HG02678 (cell line): Measurements from ENCODE around the gene RAB1A.

ENCODE experiments used
- ATAC-seq: cut with Tn5 transposase; IDR thresholded peaks from one replicate; pipeline ENCODE4 v1.9.1; 2021; ENCODE audit warnings: mild to moderate bottlenecking, moderate library complexity; ENCODE audit not compliant: unreplicated experiment

RAB1A gene

DNA sequence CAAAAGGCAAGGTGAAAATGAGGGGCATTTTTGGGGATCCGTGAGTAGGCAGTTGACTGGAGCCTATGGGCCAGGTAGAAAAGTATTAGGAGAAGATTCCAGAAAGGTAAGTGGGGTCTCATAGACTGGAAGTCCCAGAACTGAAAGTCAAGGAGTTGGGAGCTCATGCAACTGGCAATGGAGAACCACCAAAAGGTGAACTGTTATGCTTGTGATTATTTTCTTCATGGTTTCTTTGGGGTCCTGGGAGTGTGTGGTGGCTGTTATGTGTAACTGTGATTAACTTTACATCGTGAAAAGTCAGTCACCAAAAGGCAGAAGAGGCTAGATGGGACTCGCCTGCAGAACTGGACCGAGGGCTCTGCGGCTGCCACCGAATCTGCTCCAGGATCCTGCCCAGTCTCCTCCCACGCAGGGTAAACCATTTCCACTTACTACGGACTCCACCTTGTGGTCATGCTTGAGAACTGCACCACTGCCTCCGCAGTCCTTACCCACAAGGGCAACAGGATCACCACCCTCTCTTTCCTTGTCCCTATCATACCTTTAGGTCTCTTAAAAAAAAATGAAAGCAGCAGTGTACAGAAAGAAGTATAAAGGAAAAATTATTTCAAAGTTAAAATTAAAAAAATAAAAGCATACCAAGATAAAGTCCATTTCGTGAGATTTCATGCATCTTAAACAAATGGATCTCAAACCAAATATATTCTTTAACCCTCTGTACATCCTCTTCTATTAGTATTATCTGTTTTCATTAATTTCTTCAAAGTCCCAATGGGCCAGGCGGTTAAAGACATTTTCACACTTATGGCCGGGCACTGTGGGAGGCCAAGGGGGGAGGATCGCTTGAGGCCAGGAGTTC is 89.3 kb downstream of the RAB1A start:
- peak; percentile 77 for ATAC-seq

DNA sequence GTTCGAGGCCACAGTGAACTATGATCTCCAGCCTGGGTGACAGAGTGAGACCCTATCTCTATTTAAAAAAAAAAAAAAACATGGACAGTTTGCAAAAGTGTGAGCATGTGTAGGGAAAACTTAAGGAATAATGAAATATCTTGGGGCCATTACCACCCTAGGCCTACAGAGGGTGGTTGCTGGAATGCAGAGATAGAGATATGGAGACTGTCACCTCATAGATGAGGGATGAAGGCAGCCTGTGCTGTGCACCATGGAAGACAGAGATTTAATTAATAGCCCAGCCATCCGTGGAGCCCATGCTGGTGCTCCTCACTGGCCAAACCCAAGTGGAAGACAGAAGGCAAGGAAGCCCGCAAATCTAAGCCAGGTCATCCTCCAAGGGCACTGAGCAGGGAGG is 90.3 kb downstream of the RAB1A start:
- ATAC-seq: no peak

DNA sequence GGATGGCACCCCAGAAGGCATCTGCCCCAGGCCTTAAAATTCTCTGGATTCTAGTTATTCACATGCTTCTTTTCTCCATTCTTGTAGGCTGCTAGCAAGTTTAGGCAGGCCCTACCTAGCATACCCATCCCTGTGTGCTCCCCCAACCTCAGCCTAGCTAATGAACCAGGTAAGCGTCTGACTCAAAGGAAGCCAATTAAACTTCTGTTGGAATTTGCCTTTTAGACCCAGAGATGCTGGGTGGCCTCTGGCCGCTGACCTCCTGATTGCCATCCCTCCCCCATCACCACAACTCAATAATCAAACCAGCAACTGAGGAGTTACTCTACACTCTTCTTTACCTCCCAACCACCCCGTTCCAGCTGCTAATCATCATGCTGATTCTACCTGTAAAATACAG is 92.7 kb downstream of the RAB1A start:
- ATAC-seq: no peak
